Fibroblast of skin of right biceps (primary cell): ENCODE measurements around the gene ARL4A.

ENCODE experiments used
- DNase-seq: peaks from one replicate; pipeline ENCODE4 v3.0.0-alpha.2; 2013

The ARL4A gene

GRCh38 chr7:12703881-12704280, 16.4 kb downstream of the ARL4A start:
- DNase-seq = peak; percentile 26

- DNase-seq = no peak
Observed at GRCh38 chr7:12705878-12706277, 18.4 kb downstream of the ARL4A start.

GRCh38 chr7:12706900-12707536, 19.6 kb downstream of the ARL4A start:
- peak; percentile 49 for DNase-seq

GRCh38 chr7:12708314-12708713, 20.9 kb downstream of the ARL4A start:
- no peak for DNase-seq

- DNase-seq = peak; percentile 68
Observed at GRCh38 chr7:12709726-12710502, 22.5 kb downstream of the ARL4A start.

- no peak for DNase-seq
Observed at GRCh38 chr7:12711124-12711523, 23.7 kb downstream of the ARL4A start.

- no peak for DNase-seq
Observed at GRCh38 chr7:12712236-12712635, 24.8 kb downstream of the ARL4A start.

- no peak for DNase-seq
Observed at GRCh38 chr7:12713625-12714378, 26.4 kb downstream of the ARL4A start.

- no peak for DNase-seq
Observed at GRCh38 chr7:12714379-12714737, 26.9 kb downstream of the ARL4A start.

GRCh38 chr7:12715372-12716133, 28.1 kb downstream of the ARL4A start:
- peak; percentile 89 for DNase-seq

GRCh38 chr7:12716134-12716681, 28.8 kb downstream of the ARL4A start:
- no peak for DNase-seq

- no peak for DNase-seq
Observed at GRCh38 chr7:12716722-12717121, 29.3 kb downstream of the ARL4A start.

GRCh38 chr7:12719141-12719919, 31.9 kb downstream of the ARL4A start:
- peak; percentile 80 for DNase-seq

GRCh38 chr7:12719981-12720865, 32.8 kb downstream of the ARL4A start:
- DNase-seq = no peak

- DNase-seq = no peak
Observed at GRCh38 chr7:12721286-12721830, 33.9 kb downstream of the ARL4A start.

GRCh38 chr7:12722136-12722535, 34.7 kb downstream of the ARL4A start:
- no peak for DNase-seq

GRCh38 chr7:12722636-12723605, 35.5 kb downstream of the ARL4A start:
- DNase-seq = no peak

GRCh38 chr7:12725575-12726316, 38.3 kb downstream of the ARL4A start:
- DNase-seq = no peak

- DNase-seq = no peak
Observed at GRCh38 chr7:12726908-12727307, 39.5 kb downstream of the ARL4A start.
